IMR-90 (cell line): Measurements from ENCODE around the gene CRAMP1. TPM values are rescaled to one million over a fixed set of nuclear protein-coding genes. Genes with fewer than 3 reads are reported as not detected.

Source experiments
- ATAC-seq: fragments of 200-7000 bp; cut with Tn5 transposase; 2 replicates; pipeline ENCODE4 v1.9.1; 2020; ENCODE audit warnings: low read depth, mild to moderate bottlenecking, moderate library complexity
- BruUV-seq: library from RNA; stranded (reverse); fragments of 400-500 nt; replicated peaks from 2 replicates; lab custom pipeline; 2021; lab: Mats Ljungman, UMichigan
- CTCF ChIA-PET: fragments of 300-600 bp; formaldehyde crosslinking; extraction: SDS; loops from one replicate; lab custom pipeline; 2021; ENCODE audit warnings: antibody characterized with exemption; lab: Yijun Ruan, JAX
- POLR2A ChIA-PET: fragments of 300-600 bp; sonication (Branson Sonifier 250); formaldehyde crosslinking; loops from one replicate; lab custom pipeline; 2022; ENCODE audit warnings: antibody characterized with exemption; ENCODE audit not compliant: unreplicated experiment; lab: Charles Lee
- DNase-seq: peaks from one replicate; pipeline ENCODE4 v3.0.0; 2013
- H2AFZ ChIP-seq: replicated peaks from 2 replicates; pipeline ENCODE3; 2013; ENCODE audit warnings: low read length, mild to moderate bottlenecking; ENCODE audit not compliant: poor library complexity
- H2AK5ac ChIP-seq: 2 replicates; pipeline ENCODE4 v1.6.1; 2013; ENCODE audit warnings: low read depth, low read length, inconsistent platforms
- H2AK9ac ChIP-seq: replicated peaks from 2 replicates; pipeline ENCODE3; 2013; ENCODE audit warnings: mild to moderate bottlenecking, low read depth, low read length, moderate library complexity; ENCODE audit not compliant: poor library complexity
- H2BK120ac ChIP-seq: 2 replicates; pipeline ENCODE4 v1.6.1; 2013; ENCODE audit warnings: low read depth, low read length, inconsistent platforms
- H2BK15ac ChIP-seq: 3 replicates; pipeline ENCODE4 v1.6.1; 2013; ENCODE audit warnings: low read depth, low read length, inconsistent platforms
- H2BK20ac ChIP-seq: 2 replicates; pipeline ENCODE4 v1.6.1; 2013; ENCODE audit warnings: low read depth, mild to moderate bottlenecking, inconsistent platforms, low read length, moderate library complexity
- H2BK5ac ChIP-seq: 2 replicates; pipeline ENCODE4 v1.6.1; 2013; ENCODE audit warnings: mild to moderate bottlenecking, low read depth, low read length, inconsistent platforms; ENCODE audit not compliant: poor library complexity, severe bottlenecking
- H3K14ac ChIP-seq: replicated peaks from 2 replicates; pipeline ENCODE4 v1.6.1; 2013; ENCODE audit warnings: low read depth, low read length, inconsistent platforms
- H3K18ac ChIP-seq: 2 replicates; pipeline ENCODE4 v1.6.1; 2013; ENCODE audit warnings: low read depth, low read length, control low read depth
- H3K23ac ChIP-seq: 2 replicates; pipeline ENCODE4 v1.6.1; 2013; ENCODE audit warnings: low read depth, low read length, inconsistent platforms
- H3K27ac ChIP-seq: 2 replicates; pipeline ENCODE4 v1.5.1; 2013; ENCODE audit warnings: mild to moderate bottlenecking, control low read depth, low read length; ENCODE audit not compliant: insufficient read depth
- H3K27me3 ChIP-seq: 2 replicates; pipeline ENCODE4 v1.6.1; 2013; ENCODE audit warnings: low read length; ENCODE audit not compliant: control insufficient read depth, insufficient read depth
- H3K36me3 ChIP-seq: 2 replicates; pipeline ENCODE4 v1.6.1; 2013; ENCODE audit warnings: low read length, mixed read lengths; ENCODE audit not compliant: control insufficient read depth, insufficient read depth
- H3K4ac ChIP-seq: 2 replicates; pipeline ENCODE4 v1.6.1; 2013; ENCODE audit warnings: low read depth, low read length, inconsistent platforms
- H3K4me1 ChIP-seq: 2 replicates; pipeline ENCODE4 v1.6.1; 2013; ENCODE audit warnings: low read length, mixed read lengths; ENCODE audit not compliant: control insufficient read depth, insufficient read depth
- H3K4me2 ChIP-seq: 2 replicates; pipeline ENCODE4 v1.6.1; 2013; ENCODE audit warnings: low read depth, mild to moderate bottlenecking, control low read depth, low read length, moderate library complexity
- H3K4me3 ChIP-seq: 2 replicates; pipeline ENCODE4 v1.5.1; 2013; ENCODE audit warnings: low read depth, mild to moderate bottlenecking, control low read depth, low read length, moderate library complexity; ENCODE audit not compliant: insufficient read depth
- H3K56ac ChIP-seq: 2 replicates; pipeline ENCODE4 v1.6.1; 2013; ENCODE audit warnings: low read length, inconsistent platforms; ENCODE audit not compliant: insufficient read depth; ENCODE audit errors: extremely low read depth
- H3K79me1 ChIP-seq, 2 experiments: 2 replicates each; pipeline ENCODE4 v1.6.1; 2013; ENCODE audit warnings: low read length in 2 of 2, inconsistent platforms in 1 of 2, low read depth in 1 of 2
- H3K9ac ChIP-seq: 2 replicates; pipeline ENCODE4 v1.6.1; 2013; ENCODE audit warnings: low read depth, low read length, control low read depth
- H3K9me1 ChIP-seq: 2 replicates; pipeline ENCODE4 v1.6.1; 2013; ENCODE audit warnings: low read length, inconsistent platforms; ENCODE audit not compliant: insufficient read depth
- H3K9me3 ChIP-seq: 2 replicates; pipeline ENCODE4 v1.6.1; 2013; ENCODE audit warnings: low read length; ENCODE audit not compliant: control insufficient read depth, insufficient read depth
- H4K20me1 ChIP-seq: 2 replicates; pipeline ENCODE4 v1.6.1; 2013; ENCODE audit warnings: low read length, inconsistent platforms; ENCODE audit not compliant: insufficient read depth
- H4K5ac ChIP-seq: 2 replicates; pipeline ENCODE4 v1.6.1; 2013; ENCODE audit warnings: mild to moderate bottlenecking, low read depth, low read length, control low read depth
- H4K8ac ChIP-seq, 2 experiments: 2 replicates each; pipeline ENCODE4 v1.6.1; 2013; ENCODE audit warnings: low read depth in 2 of 2, low read length in 2 of 2, control low read depth in 1 of 2, inconsistent platforms in 1 of 2
- H4K91ac ChIP-seq: 2 replicates; pipeline ENCODE4 v1.6.1; 2013; ENCODE audit warnings: low read depth, low read length, inconsistent platforms; ENCODE audit not compliant: insufficient read depth
- BHLHE40 ChIP-seq: fragments of 150-350 bp; IDR thresholded peaks from 2 replicates; pipeline ENCODE4 v1.6.1; 2016; ENCODE audit warnings: mild to moderate bottlenecking, low read depth, low read length
- CEBPB ChIP-seq: IDR thresholded peaks from 2 replicates; pipeline ENCODE4 v1.6.1; 2012; ENCODE audit warnings: low read depth, low read length, improper control_type of control experiment
- CHD1 ChIP-seq: IDR thresholded peaks from 2 replicates; pipeline ENCODE4 v1.6.1; 2012; ENCODE audit warnings: low read depth, low read length, improper control_type of control experiment
- FOS ChIP-seq: fragments of 150-350 bp; IDR thresholded peaks from 2 replicates; pipeline ENCODE4 v1.6.1; 2016; ENCODE audit warnings: low read depth, low read length
- MAFK ChIP-seq: IDR thresholded peaks from 2 replicates; pipeline ENCODE4 v1.6.1; 2012; ENCODE audit warnings: low read depth, low read length, improper control_type of control experiment
- MAZ ChIP-seq: IDR thresholded peaks from 2 replicates; pipeline ENCODE4 v1.6.1; 2012; ENCODE audit warnings: low read depth, mild to moderate bottlenecking, low read length, improper control_type of control experiment, moderate library complexity, borderline replicate concordance
- MXI1 ChIP-seq: IDR thresholded peaks from 2 replicates; pipeline ENCODE4 v1.6.1; 2012; ENCODE audit warnings: low read depth, mild to moderate bottlenecking, low read length, moderate library complexity, borderline replicate concordance
- NFE2L2 ChIP-seq: fragments of 150-350 bp; IDR thresholded peaks from 2 replicates; pipeline ENCODE4 v1.6.1; 2016; ENCODE audit warnings: low read depth, mild to moderate bottlenecking, low read length
- POLR2A ChIP-seq: IDR thresholded peaks from 2 replicates; pipeline ENCODE4 v1.6.1; 2012; ENCODE audit warnings: mild to moderate bottlenecking, low read depth, low read length
- RAD21 ChIP-seq: IDR thresholded peaks from 2 replicates; pipeline ENCODE4 v1.6.1; 2012; ENCODE audit warnings: low read length, improper control_type of control experiment
- RCOR1 ChIP-seq: IDR thresholded peaks from 2 replicates; pipeline ENCODE4 v1.6.1; 2012; ENCODE audit warnings: mild to moderate bottlenecking, low read length, improper control_type of control experiment; ENCODE audit not compliant: insufficient replicate concordance
- RFX5 ChIP-seq: IDR thresholded peaks from 2 replicates; pipeline ENCODE4 v1.8.0; 2012; ENCODE audit warnings: low read depth, mild to moderate bottlenecking, low read length, moderate library complexity
- SMC3 ChIP-seq: fragments of 150-350 bp; IDR thresholded peaks from 2 replicates; pipeline ENCODE4 v1.6.1; 2016; ENCODE audit warnings: low read depth, mild to moderate bottlenecking, antibody characterized with exemption, low read length, moderate library complexity
- WGBS, 2 experiments: methylation state at CpG; one replicate each; pipeline versions ENCODE4 v1.1.5 to v1.1.7; 2013; ENCODE audit warnings: missing lambda C conversion rate in 2 of 2; ENCODE audit not compliant: insufficient read length in 1 of 2; ENCODE audit errors: extremely low coverage in 2 of 2; 5-methylcytosine and 5-hydroxymethylcytosine counted together
- dilution Hi-C: fragments of 300-500 bp; cut with HindIII; formaldehyde crosslinking; loops from one replicate; pipeline ENCODE4 v1.14.3; 2018; ENCODE audit warnings: low sequenced_read_pairs; ENCODE audit not compliant: unreplicated experiment
- in situ Hi-C: fragments of 300-500 bp; cut with MboI; formaldehyde crosslinking; loops from 3 replicates; pipeline ENCODE4 v1.14.3; 2019; ENCODE audit warnings: low sequenced_read_pairs, inconsistent platforms, mixed read lengths
- intact Hi-C: fragments of 100-400 bp; cut with micrococcal nuclease; formaldehyde crosslinking; loops from 2 replicates; pipeline ENCODE4 v1.10.0; 2022
- polyA plus RNA-seq, 3 experiments: library from polyadenylated mRNA; depleted of rRNA; stranded (reverse); fragments of >200 nt; gene quantifications; 2 replicates each; pipeline ENCODE4 v1.2.3, GENCODE V29; 2012; ENCODE audit warnings: low replicate concordance in 1 of 3
- total RNA-seq: library from RNA; depleted of rRNA; stranded (reverse); fragments of >200 nt; gene quantifications from 2 replicates; pipeline ENCODE4 v1.2.3, GENCODE V29; 2012
- TF ChIP-seq, protein P1 (sequence below): conservative IDR thresholded peaks from 2 replicates; pipeline ENCODE4 v1.5.1; 2012; ENCODE audit warnings: mild to moderate bottlenecking, low read depth, low read length, improper control_type of control experiment
- TF ChIP-seq, protein P2 (sequence below): fragments of 150-350 bp; IDR thresholded peaks from 2 replicates; pipeline ENCODE4 v1.6.1; 2016; ENCODE audit warnings: low read depth, mild to moderate bottlenecking, low read length, moderate library complexity, borderline replicate concordance
- TF ChIP-seq, protein P3 (sequence below): fragments of 150-350 bp; IDR thresholded peaks from 2 replicates; pipeline ENCODE4 v1.6.1; 2017; ENCODE audit warnings: mild to moderate bottlenecking, antibody characterized with exemption, low read length, low read depth

Gene CRAMP1
- total and polyA plus RNA-seq, 2 of the 4 experiments (the other 2 are of a cell fraction): 3.2 to 12.0 TPM

DNA sequence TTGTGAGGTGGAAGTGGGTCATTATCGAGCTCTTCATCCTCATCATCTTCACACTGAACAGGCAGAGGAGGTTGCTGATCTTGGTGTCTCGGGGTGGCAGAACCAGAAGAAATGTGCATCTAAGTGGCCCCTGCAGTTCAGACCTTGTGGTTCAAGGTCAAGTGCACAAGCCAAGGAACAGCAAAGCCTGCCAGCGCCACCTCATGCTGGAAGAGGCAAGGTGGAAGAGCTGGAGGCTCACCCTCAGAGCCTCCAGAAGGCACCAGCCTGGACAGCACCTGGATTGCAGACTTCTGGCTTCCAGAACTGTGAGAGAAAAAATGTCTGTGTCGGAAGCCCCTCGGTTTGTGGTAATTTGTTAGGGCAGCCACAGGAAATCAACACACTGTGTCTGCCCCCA is 32.9 kb upstream of the CRAMP1 start:
- Histone ChIP-seq H3K27ac (no peak overlapping the region), H2BK120ac (no peak overlapping the region), H3K4ac (no peak overlapping the region), H3K27me3 (no peaks in the 10 kb centered on the region), H3K14ac (no peak overlapping the region), H3K23ac (no peak overlapping the region), H2BK15ac (no peak overlapping the region), H2AK9ac (no peak overlapping the region), H2AK5ac (no peak overlapping the region), H4K8ac (no peak overlapping the region), H2BK5ac (no peak overlapping the region), H3K18ac (no peak overlapping the region), H3K56ac (no peak overlapping the region), H3K79me1 (no peaks in the 10 kb centered on the region), H3K4me2 (no peak overlapping the region), H3K9ac (no peak overlapping the region), H4K5ac (no peak overlapping the region), H3K4me3 (no peak overlapping the region), H3K9me3 (no peaks in the 10 kb centered on the region), H3K36me3 (peaks cover 24% of the 10 kb centered on the region), H4K91ac (no peak overlapping the region), H3K4me1 (no peaks in the 10 kb centered on the region), H4K20me1 (no peaks in the 10 kb centered on the region), H2BK20ac (no peak overlapping the region), H2AFZ (no peak overlapping the region), H3K9me1 (peaks cover 3% of the 10 kb centered on the region; the same call in 1 of the 2 replicates)
- in situ Hi-C loops (no loop called here), intact Hi-C loops (no loop called here), dilution Hi-C loops (no loop called here)
- ATAC-seq: no peak
- no peak for TF ChIP-seq CEBPB
- TF ChIP-seq MAZ: no peak
- no peak for TF ChIP-seq NFE2L2
- no peak for TF ChIP-seq RCOR1
- TF ChIP-seq SMC3: no peak
- TF ChIP-seq POLR2A: no peak
- TF ChIP-seq FOS: no peak
- TF ChIP-seq, protein P1, sequence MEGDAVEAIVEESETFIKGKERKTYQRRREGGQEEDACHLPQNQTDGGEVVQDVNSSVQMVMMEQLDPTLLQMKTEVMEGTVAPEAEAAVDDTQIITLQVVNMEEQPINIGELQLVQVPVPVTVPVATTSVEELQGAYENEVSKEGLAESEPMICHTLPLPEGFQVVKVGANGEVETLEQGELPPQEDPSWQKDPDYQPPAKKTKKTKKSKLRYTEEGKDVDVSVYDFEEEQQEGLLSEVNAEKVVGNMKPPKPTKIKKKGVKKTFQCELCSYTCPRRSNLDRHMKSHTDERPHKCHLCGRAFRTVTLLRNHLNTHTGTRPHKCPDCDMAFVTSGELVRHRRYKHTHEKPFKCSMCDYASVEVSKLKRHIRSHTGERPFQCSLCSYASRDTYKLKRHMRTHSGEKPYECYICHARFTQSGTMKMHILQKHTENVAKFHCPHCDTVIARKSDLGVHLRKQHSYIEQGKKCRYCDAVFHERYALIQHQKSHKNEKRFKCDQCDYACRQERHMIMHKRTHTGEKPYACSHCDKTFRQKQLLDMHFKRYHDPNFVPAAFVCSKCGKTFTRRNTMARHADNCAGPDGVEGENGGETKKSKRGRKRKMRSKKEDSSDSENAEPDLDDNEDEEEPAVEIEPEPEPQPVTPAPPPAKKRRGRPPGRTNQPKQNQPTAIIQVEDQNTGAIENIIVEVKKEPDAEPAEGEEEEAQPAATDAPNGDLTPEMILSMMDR: no peak
- TF ChIP-seq CHD1: no peak
- no peak for TF ChIP-seq MAFK
- TF ChIP-seq, protein P2, sequence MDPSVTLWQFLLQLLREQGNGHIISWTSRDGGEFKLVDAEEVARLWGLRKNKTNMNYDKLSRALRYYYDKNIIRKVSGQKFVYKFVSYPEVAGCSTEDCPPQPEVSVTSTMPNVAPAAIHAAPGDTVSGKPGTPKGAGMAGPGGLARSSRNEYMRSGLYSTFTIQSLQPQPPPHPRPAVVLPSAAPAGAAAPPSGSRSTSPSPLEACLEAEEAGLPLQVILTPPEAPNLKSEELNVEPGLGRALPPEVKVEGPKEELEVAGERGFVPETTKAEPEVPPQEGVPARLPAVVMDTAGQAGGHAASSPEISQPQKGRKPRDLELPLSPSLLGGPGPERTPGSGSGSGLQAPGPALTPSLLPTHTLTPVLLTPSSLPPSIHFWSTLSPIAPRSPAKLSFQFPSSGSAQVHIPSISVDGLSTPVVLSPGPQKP: no peak
- TF ChIP-seq RAD21: no peak
- no peak for TF ChIP-seq BHLHE40
- TF ChIP-seq, protein P3, sequence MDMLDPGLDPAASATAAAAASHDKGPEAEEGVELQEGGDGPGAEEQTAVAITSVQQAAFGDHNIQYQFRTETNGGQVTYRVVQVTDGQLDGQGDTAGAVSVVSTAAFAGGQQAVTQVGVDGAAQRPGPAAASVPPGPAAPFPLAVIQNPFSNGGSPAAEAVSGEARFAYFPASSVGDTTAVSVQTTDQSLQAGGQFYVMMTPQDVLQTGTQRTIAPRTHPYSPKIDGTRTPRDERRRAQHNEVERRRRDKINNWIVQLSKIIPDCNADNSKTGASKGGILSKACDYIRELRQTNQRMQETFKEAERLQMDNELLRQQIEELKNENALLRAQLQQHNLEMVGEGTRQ: no peak
- TF ChIP-seq MXI1: no peak
- no peak for TF ChIP-seq RFX5
- POLR2A ChIA-PET: no interaction called here
- BruUV-seq: no TSS peak
- no peak for DNase-seq
- WGBS, 2 experiments: 100% methylated on average over 1 of the region's 5 CpGs; no CpG with 5 or more reads in 1 of the 2 experiments
- CTCF ChIA-PET: no interaction called here
